Retina (tissue), 1 donor: ENCODE data around the gene MDC1.
A peak's percentile ranks its signal among the peaks of the same experiment; 100 is the strongest.

Source experiments
- DNase-seq: peaks from one replicate; pipeline ENCODE4 v3.0.0-alpha.2; 2016

Gene MDC1

GRCh38 chr6:30696432-30696831 lies 20.6 kb downstream of the MDC1 start:
- no peak for DNase-seq

- DNase-seq: no peak
Measured at GRCh38 chr6:30691208-30691847, 25.8 kb downstream of the MDC1 start.

- peak; percentile 95 for DNase-seq
Measured at GRCh38 chr6:30690403-30691207, 26.5 kb downstream of the MDC1 start, which contains the start of gene NRM. TSS of gene NRM (minus strand) at chr6:30690984. CDS start at chr6:30690974, 10 bp downstream.

- DNase-seq: no peak
Measured at GRCh38 chr6:30689985-30690384, 27.1 kb downstream of the MDC1 start.

- no peak for DNase-seq
Measured at GRCh38 chr6:30689022-30689865, 27.8 kb downstream of the MDC1 start.

- DNase-seq: no peak
Measured at GRCh38 chr6:30688569-30688968, 28.5 kb downstream of the MDC1 start.

GRCh38 chr6:30687659-30688431 lies 29.2 kb downstream of the MDC1 start:
- no peak for DNase-seq

GRCh38 chr6:30686908-30687658 lies 30.0 kb downstream of the MDC1 start:
- peak; percentile 94 for DNase-seq

- DNase-seq: peak; percentile 54
Measured at GRCh38 chr6:30686009-30686907, 30.8 kb downstream of the MDC1 start, which contains the start of gene PPP1R18. TSS of gene PPP1R18 (minus strand) at chr6:30686645. CDS start at chr6:30686018, 627 bp downstream.

GRCh38 chr6:30685157-30686008 lies 31.7 kb downstream of the MDC1 start:
- DNase-seq: no peak

GRCh38 chr6:30684386-30685156 lies 32.5 kb downstream of the MDC1 start:
- no peak for DNase-seq

- no peak for DNase-seq
Measured at GRCh38 chr6:30683980-30684338, 33.1 kb downstream of the MDC1 start.

GRCh38 chr6:30683183-30683979 lies 33.7 kb downstream of the MDC1 start:
- DNase-seq: no peak

GRCh38 chr6:30682143-30683117 lies 34.7 kb downstream of the MDC1 start:
- peak; percentile 11 for DNase-seq

GRCh38 chr6:30681766-30682142 lies 35.3 kb downstream of the MDC1 start:
- no peak for DNase-seq

- peak; percentile 12 for DNase-seq
Measured at GRCh38 chr6:30679765-30680535, 37.1 kb downstream of the MDC1 start.
